Measurements from ENCODE around the gene ERO1B.

- TF ChIP-seq CTCF (IDR thresholded peaks at IDR 0.05; ENCODE audit: insufficient read depth, low read length) (no peak), POLR2AphosphoS5 (IDR thresholded peaks at IDR 0.05; ENCODE audit: low read depth) (no peak), SPI1 (IDR thresholded peaks at IDR 0.05; ENCODE audit: borderline replicate concordance, low read depth) (no peak), REST (IDR thresholded peaks at IDR 0.05; ENCODE audit: insufficient replicate concordance, low read depth) (no peak), GABPA (IDR thresholded peaks at IDR 0.05; ENCODE audit: low read depth) (no peak)
Observed at GRCh38 chr1:236209185-236209584, 72.6 kb downstream of the ERO1B start.
